Caco-2 (cell line): ENCODE results near the gene ATP1B2. TPM values are rescaled to one million over a fixed set of nuclear protein-coding genes. Genes with fewer than 3 reads are reported as not detected.

Source experiments
- BruUV-seq: library from RNA; stranded (reverse); fragments of 400-500 nt; replicated peaks from 2 replicates; lab custom pipeline; 2021; lab: Mats Ljungman, UMichigan
- CTCF ChIA-PET: fragments of 300-600 bp; sonication (Branson Sonifier 250); formaldehyde crosslinking; loops from one replicate; lab custom pipeline; 2022; ENCODE audit warnings: antibody characterized with exemption; lab: Charles Lee
- POLR2A ChIA-PET: fragments of 300-600 bp; sonication (Branson Sonifier 250); formaldehyde crosslinking; loops from one replicate; lab custom pipeline; 2022; ENCODE audit warnings: antibody characterized with exemption; lab: Charles Lee
- DNase-seq, 2 experiments: peaks; one replicate each; pipeline versions ENCODE4 v3.0.0 to v3.0.0-alpha.2; 2020 to 2022
- H3K27me3 ChIP-seq: replicated peaks from 2 replicates; pipeline ENCODE4 v1.6.0; 2011; ENCODE audit warnings: low read length; ENCODE audit not compliant: control insufficient read depth, insufficient read depth
- H3K36me3 ChIP-seq: 2 replicates; pipeline ENCODE4 v1.5.1; 2011; ENCODE audit warnings: low read length; ENCODE audit not compliant: control insufficient read depth, insufficient read depth
- H3K4me1 ChIP-seq: fragments of 250-450 bp; sonication (Bioruptor Pico); 2 replicates; pipeline ENCODE4 v1.5.1; 2020; ENCODE audit warnings: mild to moderate bottlenecking
- H3K4me3 ChIP-seq: 2 replicates; pipeline ENCODE4 v1.5.1; 2011; ENCODE audit warnings: low read depth, mild to moderate bottlenecking, control low read depth, low read length
- H3K9me3 ChIP-seq: fragments of 250-450 bp; sonication (Bioruptor Pico); 2 replicates; pipeline ENCODE4 v1.5.1; 2020; ENCODE audit warnings: mild to moderate bottlenecking, moderate library complexity
- H3K27ac Mint-ChIP-seq: one replicate; pipeline ENCODE4 v1.8.0; 2022; ENCODE audit warnings: mixed read lengths; ENCODE audit not compliant: unreplicated experiment
- H3K27me3 Mint-ChIP-seq: one replicate; pipeline ENCODE4 v1.8.0; 2022; ENCODE audit warnings: mixed read lengths; ENCODE audit not compliant: insufficient read depth, unreplicated experiment
- H3K36me3 Mint-ChIP-seq: one replicate; pipeline ENCODE4 v1.8.0; 2022; ENCODE audit warnings: mild to moderate bottlenecking, mixed read lengths; ENCODE audit not compliant: insufficient read depth, unreplicated experiment
- H3K4me1 Mint-ChIP-seq: one replicate; pipeline ENCODE4 v1.8.0; 2022; ENCODE audit warnings: low read depth, mixed read lengths; ENCODE audit not compliant: unreplicated experiment
- H3K4me3 Mint-ChIP-seq: one replicate; pipeline ENCODE4 v1.8.0; 2022; ENCODE audit warnings: mild to moderate bottlenecking, moderate library complexity, mixed read lengths; ENCODE audit not compliant: unreplicated experiment
- H3K9me3 Mint-ChIP-seq: one replicate; pipeline ENCODE4 v1.8.0; 2022; ENCODE audit warnings: mixed read lengths; ENCODE audit not compliant: unreplicated experiment
- CTCF ChIP-seq, 2 experiments: fragments of 200-600 bp in 1 of 2; IDR thresholded peaks; 1 replicate in 1 of 2; 2 replicates in 1 of 2; pipeline versions ENCODE4 v1.5.1 to v1.8.0; 2011 to 2022; ENCODE audit warnings: antibody characterized with exemption in 1 of 2, control low read depth in 1 of 2, inconsistent platforms in 1 of 2, low read depth in 1 of 2, low read length in 1 of 2, mild to moderate bottlenecking in 1 of 2, moderate library complexity in 1 of 2; ENCODE audit not compliant: insufficient read depth in 1 of 2, severe bottlenecking in 1 of 2, unreplicated experiment in 1 of 2
- intact Hi-C: fragments of 100-400 bp; cut with micrococcal nuclease; formaldehyde crosslinking; loops from one replicate; pipeline ENCODE4 v1.10.0; 2022; ENCODE audit not compliant: unreplicated experiment
- total RNA-seq: library from RNA; stranded (reverse); gene quantifications from 2 replicates; pipeline ENCODE4 v1.2.3, GENCODE V29; 2022

ATP1B2 gene
- total RNA-seq, 1 experiment from 2014 or later: 0.11 TPM

GRCh38 chr17:7631398-7632380, 19.0 kb upstream of the ATP1B2 start:
- no peaks in the 10 kb centered on the region for H3K9me3 ChIP-seq
- ChIA-PET POLR2A (interaction anchor here (0.6 kb wide), 1 partner anchor 20 kb away, joined by 10 read pairs; no protein-coding TSS in a partner anchor), CTCF (interaction anchor here (0.6 to 1.5 kb wide), 4 partner anchors 17 to 56 kb away, joined by 3 to 9 read pairs (median 4); partner anchors contain the start of genes FXR2, TP53 and WRAP53)
- no peak for DNase-seq
- BruUV-seq: no TSS peak
- no peaks in the 10 kb centered on the region for H3K27me3 Mint-ChIP-seq
- H3K4me1 Mint-ChIP-seq: no peaks in the 10 kb centered on the region
- no peaks in the 10 kb centered on the region for H3K36me3 Mint-ChIP-seq
- H3K9me3 Mint-ChIP-seq: no peaks in the 10 kb centered on the region
- no peak for TF ChIP-seq CTCF (IDR thresholded peaks at IDR 0.05; ENCODE audit: insufficient read depth in 1 of 2, low read depth in 1 of 2, low read length in 1 of 2, severe bottlenecking in 1 of 2, unreplicated experiment in 1 of 2)
- no peak overlapping the region for H3K4me3 ChIP-seq
- H3K4me1 ChIP-seq: peaks cover 3% of the 10 kb centered on the region; the same call in 1 of the 2 replicates
- no peaks in the 10 kb centered on the region for H3K27me3 ChIP-seq
- no peak overlapping the region for H3K27ac Mint-ChIP-seq
- H3K36me3 ChIP-seq: no peaks in the 10 kb centered on the region
- H3K4me3 Mint-ChIP-seq: no peak overlapping the region
- intact Hi-C loops: no loop called here

DNA sequence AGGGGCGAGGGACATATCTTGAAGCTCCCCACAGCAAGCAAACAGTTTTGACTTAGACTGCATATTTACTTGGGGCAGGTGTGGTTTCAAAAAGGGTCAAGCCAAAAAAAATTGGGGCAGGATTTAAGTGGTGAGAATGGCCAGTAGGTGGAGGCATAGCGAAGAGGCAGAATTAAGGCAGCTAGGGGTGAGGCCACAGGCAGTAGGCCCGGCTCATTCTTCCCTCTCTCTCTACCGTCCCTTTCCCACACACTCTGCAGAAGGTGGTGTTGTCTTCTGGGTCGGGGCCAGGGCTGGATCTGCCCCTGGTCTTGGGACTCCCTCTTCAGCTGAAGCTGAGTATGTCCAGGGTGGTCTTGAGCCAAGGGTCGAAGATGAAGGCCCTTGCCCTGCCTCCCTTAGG, 18.2 kb upstream of the ATP1B2 start:
- H3K9me3 Mint-ChIP-seq: no peaks in the 10 kb centered on the region
- BruUV-seq: no TSS peak
- H3K36me3 Mint-ChIP-seq: no peaks in the 10 kb centered on the region
- Histone ChIP-seq H3K36me3 (no peaks in the 10 kb centered on the region), H3K27me3 (no peaks in the 10 kb centered on the region), H3K4me3 (no peak overlapping the region), H3K4me1 (peaks cover 3% of the 10 kb centered on the region; the same call in 1 of the 2 replicates), H3K9me3 (no peaks in the 10 kb centered on the region)
- POLR2A ChIA-PET: no interaction called here
- DNase-seq: peak in 1 of 2 experiments; percentile 36
- H3K27ac Mint-ChIP-seq: no peak overlapping the region
- intact Hi-C loops: no loop called here
- no peaks in the 10 kb centered on the region for H3K27me3 Mint-ChIP-seq
- TF ChIP-seq CTCF (IDR thresholded peaks at IDR 0.05; ENCODE audit: insufficient read depth in 1 of 2, low read depth in 1 of 2, low read length in 1 of 2, severe bottlenecking in 1 of 2, unreplicated experiment in 1 of 2): peak; percentile 9 to 36
- no peaks in the 10 kb centered on the region for H3K4me1 Mint-ChIP-seq
- H3K4me3 Mint-ChIP-seq: no peak overlapping the region
- CTCF ChIA-PET: interaction anchor here (0.6 to 1.5 kb wide), 6 partner anchors 13 to 56 kb away, joined by 3 to 9 read pairs (median 4); partner anchors contain the start of genes ATP1B2, FXR2, TP53 and WRAP53

- H3K4me1 ChIP-seq: peaks cover 3% of the 10 kb centered on the region; the same call in 1 of the 2 replicates
- BruUV-seq: no TSS peak
- no peaks in the 10 kb centered on the region for H3K9me3 ChIP-seq
- CTCF ChIA-PET: interaction anchor here (0.6 to 1.5 kb wide), 5 partner anchors 14 to 55 kb away, joined by 3 to 9 read pairs (median 5); partner anchors contain the start of genes ATP1B2, FXR2, TP53 and WRAP53
- no peak for DNase-seq
- no peak for TF ChIP-seq CTCF (IDR thresholded peaks at IDR 0.05; ENCODE audit: insufficient read depth in 1 of 2, low read depth in 1 of 2, low read length in 1 of 2, severe bottlenecking in 1 of 2, unreplicated experiment in 1 of 2)
- H3K4me3 ChIP-seq: no peak overlapping the region
- Mint-ChIP-seq H3K27ac (no peak overlapping the region), H3K4me1 (no peaks in the 10 kb centered on the region), H3K27me3 (no peaks in the 10 kb centered on the region), H3K4me3 (no peak overlapping the region), H3K36me3 (no peaks in the 10 kb centered on the region), H3K9me3 (no peaks in the 10 kb centered on the region)
- POLR2A ChIA-PET: no interaction called here
- intact Hi-C loops: no loop called here
- no peaks in the 10 kb centered on the region for H3K36me3 ChIP-seq
- no peaks in the 10 kb centered on the region for H3K27me3 ChIP-seq
Measured at GRCh38 chr17:7633093-7633492, 17.6 kb upstream of the ATP1B2 start.
